C4-2B (cell line): ENCODE data around the gene PAPSS1.
A peak's percentile ranks its signal among the peaks of the same experiment; 100 is the strongest.
"Not testable (repeated sequence)": the region's sequence is repeated elsewhere in the genome, so short reads cannot be mapped to it uniquely, and the experiment has no call there.

Experiments
- H3K27ac ChIP-seq: fragments of 450-650 bp; 2 replicates; pipeline ENCODE4 v1.5.1; 2017
- ZFX ChIP-seq: fragments of 450-650 bp; IDR thresholded peaks from 2 replicates; pipeline ENCODE4 v1.6.1; 2017
- TF ChIP-seq, protein P1 (sequence below): fragments of 450-650 bp; conservative IDR thresholded peaks from 2 replicates; pipeline ENCODE4 v1.5.1; 2017; ENCODE audit warnings: mild to moderate bottlenecking

Gene PAPSS1

DNA sequence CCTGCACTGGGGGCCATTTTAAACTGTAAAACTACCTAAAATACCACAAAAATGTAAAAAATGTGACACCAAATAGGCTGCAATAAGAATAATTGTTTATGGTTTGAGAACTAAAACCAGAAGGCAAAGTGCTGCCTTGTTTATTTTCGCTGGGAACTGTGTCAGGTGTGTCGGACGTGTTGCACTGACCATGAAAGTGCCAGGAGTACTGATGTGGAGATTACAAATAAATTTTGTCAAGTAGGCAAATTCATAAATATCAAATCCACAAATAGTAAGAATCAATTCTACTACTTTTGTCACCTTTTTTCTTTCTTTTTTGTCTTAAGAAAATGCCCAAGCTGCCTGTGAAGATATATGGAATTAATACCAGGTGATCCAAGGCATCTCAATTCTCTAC lies 37.7 kb downstream of the PAPSS1 start:
- no peak overlapping the region for H3K27ac ChIP-seq
- TF ChIP-seq, protein P1, sequence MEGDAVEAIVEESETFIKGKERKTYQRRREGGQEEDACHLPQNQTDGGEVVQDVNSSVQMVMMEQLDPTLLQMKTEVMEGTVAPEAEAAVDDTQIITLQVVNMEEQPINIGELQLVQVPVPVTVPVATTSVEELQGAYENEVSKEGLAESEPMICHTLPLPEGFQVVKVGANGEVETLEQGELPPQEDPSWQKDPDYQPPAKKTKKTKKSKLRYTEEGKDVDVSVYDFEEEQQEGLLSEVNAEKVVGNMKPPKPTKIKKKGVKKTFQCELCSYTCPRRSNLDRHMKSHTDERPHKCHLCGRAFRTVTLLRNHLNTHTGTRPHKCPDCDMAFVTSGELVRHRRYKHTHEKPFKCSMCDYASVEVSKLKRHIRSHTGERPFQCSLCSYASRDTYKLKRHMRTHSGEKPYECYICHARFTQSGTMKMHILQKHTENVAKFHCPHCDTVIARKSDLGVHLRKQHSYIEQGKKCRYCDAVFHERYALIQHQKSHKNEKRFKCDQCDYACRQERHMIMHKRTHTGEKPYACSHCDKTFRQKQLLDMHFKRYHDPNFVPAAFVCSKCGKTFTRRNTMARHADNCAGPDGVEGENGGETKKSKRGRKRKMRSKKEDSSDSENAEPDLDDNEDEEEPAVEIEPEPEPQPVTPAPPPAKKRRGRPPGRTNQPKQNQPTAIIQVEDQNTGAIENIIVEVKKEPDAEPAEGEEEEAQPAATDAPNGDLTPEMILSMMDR = no peak
- TF ChIP-seq ZFX = no peak

DNA sequence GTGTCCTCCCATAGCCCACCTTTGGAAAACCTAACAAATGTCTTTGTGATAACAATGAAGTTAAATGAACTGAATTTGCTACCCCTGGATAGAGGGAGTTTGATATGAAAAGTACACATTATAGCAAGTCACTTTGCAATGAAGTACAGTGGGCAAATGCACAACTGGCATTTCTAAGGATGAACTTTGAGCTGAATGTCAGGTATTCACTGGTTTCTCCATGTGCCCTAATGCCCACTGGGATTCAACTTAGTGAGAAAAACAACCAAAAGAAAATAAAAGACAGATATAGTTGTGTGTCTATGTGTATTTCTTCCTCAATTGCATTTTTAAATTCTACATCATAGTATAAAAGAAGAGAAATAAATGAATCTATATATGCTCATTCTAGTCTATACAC lies 51.0 kb downstream of the PAPSS1 start:
- no peak overlapping the region for H3K27ac ChIP-seq
- TF ChIP-seq ZFX = no peak
- TF ChIP-seq, protein P1 = no peak

DNA sequence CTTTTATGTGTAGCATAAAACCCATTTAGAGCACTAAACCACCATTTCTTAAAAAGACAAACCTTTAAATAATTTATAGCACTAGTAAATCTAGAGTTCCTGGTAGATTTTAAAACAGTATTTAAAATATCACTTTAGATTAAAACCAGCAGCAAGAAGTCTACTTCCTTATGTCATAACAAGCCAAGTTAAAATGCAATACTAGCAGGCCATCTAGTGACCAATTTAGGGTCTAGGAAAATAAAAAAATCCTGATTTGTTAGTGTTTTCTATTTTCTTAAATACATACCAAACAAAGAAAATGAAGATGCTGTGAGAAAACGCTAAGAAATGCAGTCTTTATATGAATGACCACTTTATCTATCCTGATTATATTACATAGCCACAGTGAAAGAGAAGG lies 53.9 kb downstream of the PAPSS1 start:
- TF ChIP-seq ZFX = no peak
- TF ChIP-seq, protein P1 = peak; percentile 60
- no peak overlapping the region for H3K27ac ChIP-seq

DNA sequence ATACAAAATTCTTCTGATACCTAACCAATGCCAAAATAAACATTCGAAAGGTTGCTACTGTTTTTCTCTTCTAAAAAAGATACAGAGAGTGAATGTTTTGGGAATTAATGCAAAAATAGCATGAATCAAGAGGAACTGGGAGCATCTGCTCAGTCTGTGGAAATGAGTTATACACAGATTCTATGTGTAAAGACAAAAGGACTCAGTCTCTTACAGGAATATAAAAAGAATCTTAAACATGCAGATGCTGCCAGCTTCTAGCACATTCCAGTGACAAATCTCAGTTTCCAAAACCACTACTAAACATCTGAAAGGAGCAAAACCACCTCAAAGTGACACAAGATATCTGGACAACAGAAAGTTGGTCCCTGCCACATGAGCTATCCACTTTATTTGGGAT lies 55.0 kb downstream of the PAPSS1 start:
- H3K27ac ChIP-seq = no peak overlapping the region
- TF ChIP-seq ZFX = no peak
- TF ChIP-seq, protein P1 = no peak

DNA sequence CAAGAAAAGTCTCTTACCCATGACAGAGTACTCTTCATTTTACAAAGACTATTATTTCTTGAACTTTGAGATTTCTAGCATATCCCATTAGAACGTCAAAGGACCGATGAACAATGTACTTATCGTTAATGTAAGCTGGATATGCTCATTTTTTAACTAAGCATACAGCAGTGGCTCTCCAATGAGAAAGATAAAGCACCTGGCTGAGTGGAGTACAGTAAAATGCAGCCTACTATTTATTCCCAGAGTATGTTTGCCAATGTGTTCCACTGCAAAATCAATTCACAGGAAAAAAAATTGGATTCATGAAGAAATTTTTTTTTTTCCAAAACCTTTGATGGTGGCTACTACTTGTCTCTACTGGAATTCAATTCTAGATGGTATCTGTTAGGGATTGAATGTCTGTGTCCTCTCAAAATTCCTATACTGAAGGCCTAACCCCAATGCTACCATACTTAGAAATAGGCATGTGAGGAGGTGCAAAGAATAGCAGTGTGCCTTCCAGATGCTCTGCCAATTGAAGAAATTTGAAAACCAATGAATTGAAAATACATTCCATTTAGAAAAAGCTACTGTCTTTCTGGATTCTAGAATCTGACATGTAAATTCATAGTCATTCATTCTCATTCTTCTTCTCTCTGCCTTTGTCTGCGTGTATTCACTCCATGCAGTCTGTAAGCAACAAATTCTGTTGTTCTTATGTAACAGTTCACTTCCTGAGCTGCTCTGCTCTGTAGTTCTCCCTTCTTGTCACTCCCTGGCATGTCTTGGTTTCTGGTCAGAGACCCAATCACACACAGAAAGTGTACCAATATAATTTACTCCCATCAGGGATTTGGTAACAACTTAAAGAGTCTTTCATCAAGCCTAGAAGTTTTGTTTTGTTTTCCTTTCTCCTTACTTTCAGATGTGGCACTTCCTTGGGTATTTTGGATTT lies 61.4 kb downstream of the PAPSS1 start:
- H3K27ac ChIP-seq = no peak overlapping the region
- no peak for TF ChIP-seq ZFX
- TF ChIP-seq, protein P1 = no peak

DNA sequence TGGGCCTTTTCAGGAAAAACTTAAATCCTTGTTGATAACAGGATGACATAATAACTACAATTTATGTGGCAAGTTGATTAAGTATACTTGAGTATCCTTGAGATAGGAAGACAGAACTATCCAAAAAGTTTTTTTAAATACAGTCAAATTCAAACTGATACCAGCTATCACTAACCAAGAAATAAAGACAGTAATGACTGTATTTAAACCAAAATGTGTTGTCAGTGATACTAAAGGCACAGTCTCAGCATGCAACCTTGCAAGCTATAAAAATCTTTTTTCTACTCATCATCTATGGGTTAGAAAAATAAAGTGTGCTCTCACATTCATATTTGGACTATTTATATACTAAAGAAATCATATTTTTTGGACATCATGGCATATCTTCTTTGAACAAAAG lies 64.7 kb downstream of the PAPSS1 start:
- H3K27ac ChIP-seq = no peak overlapping the region
- TF ChIP-seq, protein P1 = no peak
- TF ChIP-seq ZFX = no peak

DNA sequence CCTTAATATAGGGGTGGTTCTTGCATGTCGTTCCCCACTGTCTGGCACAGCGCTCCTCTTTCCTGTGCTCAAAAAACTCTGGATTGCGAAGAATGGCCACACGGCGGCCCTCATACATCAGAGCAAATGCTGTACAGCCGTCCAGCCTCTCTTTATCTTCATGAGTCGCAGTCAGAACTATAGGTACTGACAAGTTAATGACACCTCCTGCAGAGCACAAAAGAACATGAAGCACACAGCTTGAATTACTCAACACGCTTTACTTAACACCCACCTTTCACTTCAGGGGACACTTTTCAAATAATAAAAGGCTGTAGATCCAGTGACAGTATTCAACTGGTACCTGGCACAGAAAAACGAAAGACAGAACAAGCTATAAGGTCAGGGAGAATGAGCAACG lies 65.3 kb downstream of the PAPSS1 start:
- H3K27ac ChIP-seq = no peak overlapping the region
- TF ChIP-seq, protein P1 = peak; percentile 48
- TF ChIP-seq ZFX = no peak

DNA sequence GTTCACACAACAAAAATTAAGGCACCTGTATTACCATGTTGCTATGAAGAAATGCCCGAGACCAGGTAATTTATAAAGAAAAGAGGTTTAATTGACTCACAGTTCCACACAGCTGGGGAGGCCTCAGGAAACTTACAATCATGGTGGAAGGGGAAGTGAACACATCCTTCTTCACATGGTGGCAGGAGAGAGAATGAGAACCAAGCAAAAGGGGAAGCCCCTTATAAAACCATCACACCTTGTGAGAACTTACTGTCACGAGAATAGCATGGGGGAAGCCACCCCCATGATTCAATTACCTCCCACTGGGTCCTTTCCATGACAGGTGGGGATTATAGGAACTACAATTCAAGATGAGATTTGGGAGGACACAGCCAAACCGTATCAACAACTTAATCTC lies 68.6 kb downstream of the PAPSS1 start:
- not testable (repeated sequence) for H3K27ac ChIP-seq
